HEK293 (cell line): ENCODE data around the gene HDC.

Experiments used
- CTCF ChIA-PET: fragments of 350-600 bp; formaldehyde crosslinking; extraction: SDS; loops from one replicate; lab custom pipeline; 2021; ENCODE audit warnings: antibody characterized with exemption; lab: Yijun Ruan, JAX
- POLR2A ChIA-PET: fragments of 300-600 bp; formaldehyde crosslinking; extraction: SDS; loops from one replicate; lab custom pipeline; 2020; ENCODE audit warnings: antibody characterized with exemption, inconsistent platforms; lab: Yijun Ruan, JAX
- H3K27ac ChIP-seq: fragments of 200-500 bp; sonication (Bioruptor generic); 2 replicates; pipeline ENCODE4 v1.5.1; 2014; ENCODE audit warnings: low read depth, low read length, control low read depth, inconsistent platforms; ENCODE audit errors: extremely low read depth
- H3K36me3 ChIP-seq, 2 experiments: fragments of 200-500 bp in 1 of 2; sonication (Bioruptor generic) in 1 of 2; 1 replicate in 1 of 2; 2 replicates in 1 of 2; pipeline ENCODE4 v1.5.1; 2014 to 2017; ENCODE audit warnings: inconsistent platforms in 2 of 2, low read length in 2 of 2; ENCODE audit not compliant: control insufficient read depth in 2 of 2, insufficient read depth in 1 of 2
- H3K4me1 ChIP-seq: fragments of 200-500 bp; sonication (Bioruptor generic); 2 replicates; pipeline ENCODE4 v1.5.1; 2014; ENCODE audit warnings: mild to moderate bottlenecking, low read length, inconsistent platforms; ENCODE audit not compliant: control insufficient read depth, insufficient read depth
- H3K4me3 ChIP-seq: 2 replicates; pipeline ENCODE4 v1.5.1; 2011; ENCODE audit warnings: low read depth, mild to moderate bottlenecking, control low read depth, low read length, moderate library complexity
- H3K9me3 ChIP-seq: fragments of 200-500 bp; sonication (Bioruptor generic); 2 replicates; pipeline ENCODE4 v1.5.1; 2014; ENCODE audit warnings: low read depth, low read length, inconsistent platforms; ENCODE audit not compliant: control insufficient read depth, insufficient read depth
- EGR2 ChIP-seq: fragments of 450-650 bp; formaldehyde crosslinking; IDR thresholded peaks from 2 replicates; pipeline ENCODE4 v1.5.1; 2016; ENCODE audit warnings: low read depth, missing biosample characterization, missing genetic modification characterization
- SP7 ChIP-seq: fragments of 450-650 bp; formaldehyde crosslinking; IDR thresholded peaks from 2 replicates; pipeline ENCODE4 v1.5.1; 2016; ENCODE audit warnings: missing biosample characterization, missing genetic modification characterization
- ZFHX2 ChIP-seq: fragments of 450-650 bp; formaldehyde crosslinking; conservative IDR thresholded peaks from 2 replicates; pipeline ENCODE4 v1.5.1; 2016; ENCODE audit warnings: missing biosample characterization, missing genetic modification characterization
- ZNF132 ChIP-seq: fragments of 450-650 bp; formaldehyde crosslinking; IDR thresholded peaks from 2 replicates; pipeline ENCODE4 v1.5.1; 2017; ENCODE audit warnings: missing biosample characterization, missing genetic modification characterization, borderline replicate concordance
- ZNF140 ChIP-seq: fragments of 450-650 bp; formaldehyde crosslinking; IDR thresholded peaks from 2 replicates; pipeline ENCODE4 v1.5.1; 2016; ENCODE audit warnings: missing biosample characterization, missing genetic modification characterization
- ZNF16 ChIP-seq: fragments of 450-650 bp; formaldehyde crosslinking; IDR thresholded peaks from 2 replicates; pipeline ENCODE4 v1.5.1; 2016; ENCODE audit warnings: low read depth, missing biosample characterization, missing genetic modification characterization
- ZNF2 ChIP-seq: fragments of 450-650 bp; formaldehyde crosslinking; IDR thresholded peaks from 2 replicates; pipeline ENCODE4 v1.5.1; 2016; ENCODE audit warnings: missing biosample characterization, missing genetic modification characterization
- ZNF202 ChIP-seq: fragments of 450-650 bp; formaldehyde crosslinking; IDR thresholded peaks from 2 replicates; pipeline ENCODE4 v1.5.1; 2016; ENCODE audit warnings: missing biosample characterization, missing genetic modification characterization, borderline replicate concordance
- ZNF223 ChIP-seq: fragments of 450-650 bp; formaldehyde crosslinking; IDR thresholded peaks from 2 replicates; pipeline ENCODE4 v1.5.1; 2016; ENCODE audit warnings: missing biosample characterization, missing genetic modification characterization
- ZNF23 ChIP-seq: fragments of 450-650 bp; formaldehyde crosslinking; IDR thresholded peaks from 2 replicates; pipeline ENCODE4 v1.5.1; 2016; ENCODE audit warnings: missing biosample characterization, missing genetic modification characterization, borderline replicate concordance
- ZNF248 ChIP-seq: fragments of 450-650 bp; formaldehyde crosslinking; IDR thresholded peaks from 2 replicates; pipeline ENCODE4 v1.5.1; 2017; ENCODE audit warnings: missing biosample characterization, missing genetic modification characterization
- ZNF426 ChIP-seq: fragments of 450-650 bp; formaldehyde crosslinking; IDR thresholded peaks from 2 replicates; pipeline ENCODE4 v1.5.1; 2017; ENCODE audit warnings: missing biosample characterization, missing genetic modification characterization, mild to moderate bottlenecking, inconsistent platforms, moderate library complexity
- ZNF654 ChIP-seq: fragments of 450-650 bp; formaldehyde crosslinking; IDR thresholded peaks from 2 replicates; pipeline ENCODE4 v1.5.1; 2016; ENCODE audit warnings: low read depth, missing biosample characterization, missing genetic modification characterization
- ZNF660 ChIP-seq: fragments of 450-650 bp; IDR thresholded peaks from 2 replicates; pipeline ENCODE4 v1.5.1; 2018; ENCODE audit warnings: missing biosample characterization, mild to moderate bottlenecking, missing genetic modification characterization
- ZNF670 ChIP-seq: fragments of 450-650 bp; formaldehyde crosslinking; IDR thresholded peaks from 2 replicates; pipeline ENCODE4 v1.5.1; 2016; ENCODE audit warnings: missing biosample characterization, missing genetic modification characterization, low read depth
- ZNF776 ChIP-seq: fragments of 450-650 bp; formaldehyde crosslinking; IDR thresholded peaks from 2 replicates; pipeline ENCODE4 v1.5.0; 2017; ENCODE audit warnings: missing biosample characterization, missing genetic modification characterization, borderline replicate concordance
- TF ChIP-seq, protein P1 (sequence below): fragments of 450-650 bp; formaldehyde crosslinking; IDR thresholded peaks from 2 replicates; pipeline ENCODE4 v1.5.1; 2016; ENCODE audit warnings: missing biosample characterization, missing genetic modification characterization
- TF ChIP-seq, protein P2 (sequence below): fragments of 450-650 bp; formaldehyde crosslinking; IDR thresholded peaks from 2 replicates; pipeline ENCODE4 v1.5.1; 2016; ENCODE audit warnings: missing biosample characterization, missing genetic modification characterization
- TF ChIP-seq, protein P3 (sequence below): fragments of 450-650 bp; formaldehyde crosslinking; IDR thresholded peaks from 2 replicates; pipeline ENCODE4 v1.5.1; 2016; ENCODE audit warnings: missing biosample characterization, missing genetic modification characterization
- TF ChIP-seq, protein P4 (sequence below): fragments of 450-650 bp; formaldehyde crosslinking; IDR thresholded peaks from 2 replicates; pipeline ENCODE4 v1.5.1; 2016; ENCODE audit warnings: missing biosample characterization, missing genetic modification characterization
- TF ChIP-seq, protein P5 (sequence below): fragments of 450-650 bp; formaldehyde crosslinking; IDR thresholded peaks from 2 replicates; pipeline ENCODE4 v1.5.1; 2016; ENCODE audit warnings: missing biosample characterization, missing genetic modification characterization

HDC gene

DNA sequence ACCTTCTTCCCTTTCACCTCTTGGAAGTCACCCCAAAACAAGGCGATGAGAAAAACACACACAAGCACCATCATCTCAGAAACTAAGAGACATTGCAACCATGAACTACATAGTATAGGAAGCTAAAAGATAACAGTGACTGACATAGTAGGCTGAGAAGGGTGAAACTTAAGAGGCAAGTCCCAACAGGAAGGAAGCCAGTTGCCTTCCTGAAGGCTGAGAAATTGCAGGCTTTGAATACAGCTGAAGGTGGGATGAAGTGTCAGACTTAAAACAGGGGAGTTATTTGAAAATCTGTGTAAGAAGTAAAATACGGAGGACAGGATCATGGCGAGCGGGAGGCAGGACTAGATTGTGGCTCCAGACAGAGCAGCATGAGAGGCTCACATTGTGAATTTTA is 55.7 kb downstream of the HDC start:
- ChIA-PET POLR2A (no interaction called here), CTCF (no interaction called here)
- no peak overlapping the region for H3K4me3 ChIP-seq
- no peaks in the 10 kb centered on the region for H3K4me1 ChIP-seq
- H3K36me3 ChIP-seq: peaks cover 3 to 9% of the 10 kb centered on the region in 2 experiments; a peak in 2 of 3 replicates
- H3K9me3 ChIP-seq: no peaks in the 10 kb centered on the region
- TF ChIP-seq ZFHX2 (tag by site-specific recombination): no peak
- TF ChIP-seq SP7 (tag by site-specific recombination): no peak
- no peak for TF ChIP-seq ZNF23 (tag by site-specific recombination)
- no peak for TF ChIP-seq ZNF660
- TF ChIP-seq ZNF426 (tag by site-specific recombination): no peak
- TF ChIP-seq ZNF223 (tag by site-specific recombination): no peak
- TF ChIP-seq, protein P1, sequence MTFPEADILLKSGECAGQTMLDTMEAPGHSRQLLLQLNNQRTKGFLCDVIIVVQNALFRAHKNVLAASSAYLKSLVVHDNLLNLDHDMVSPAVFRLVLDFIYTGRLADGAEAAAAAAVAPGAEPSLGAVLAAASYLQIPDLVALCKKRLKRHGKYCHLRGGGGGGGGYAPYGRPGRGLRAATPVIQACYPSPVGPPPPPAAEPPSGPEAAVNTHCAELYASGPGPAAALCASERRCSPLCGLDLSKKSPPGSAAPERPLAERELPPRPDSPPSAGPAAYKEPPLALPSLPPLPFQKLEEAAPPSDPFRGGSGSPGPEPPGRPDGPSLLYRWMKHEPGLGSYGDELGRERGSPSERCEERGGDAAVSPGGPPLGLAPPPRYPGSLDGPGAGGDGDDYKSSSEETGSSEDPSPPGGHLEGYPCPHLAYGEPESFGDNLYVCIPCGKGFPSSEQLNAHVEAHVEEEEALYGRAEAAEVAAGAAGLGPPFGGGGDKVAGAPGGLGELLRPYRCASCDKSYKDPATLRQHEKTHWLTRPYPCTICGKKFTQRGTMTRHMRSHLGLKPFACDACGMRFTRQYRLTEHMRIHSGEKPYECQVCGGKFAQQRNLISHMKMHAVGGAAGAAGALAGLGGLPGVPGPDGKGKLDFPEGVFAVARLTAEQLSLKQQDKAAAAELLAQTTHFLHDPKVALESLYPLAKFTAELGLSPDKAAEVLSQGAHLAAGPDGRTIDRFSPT: no peak
- TF ChIP-seq, protein P2, sequence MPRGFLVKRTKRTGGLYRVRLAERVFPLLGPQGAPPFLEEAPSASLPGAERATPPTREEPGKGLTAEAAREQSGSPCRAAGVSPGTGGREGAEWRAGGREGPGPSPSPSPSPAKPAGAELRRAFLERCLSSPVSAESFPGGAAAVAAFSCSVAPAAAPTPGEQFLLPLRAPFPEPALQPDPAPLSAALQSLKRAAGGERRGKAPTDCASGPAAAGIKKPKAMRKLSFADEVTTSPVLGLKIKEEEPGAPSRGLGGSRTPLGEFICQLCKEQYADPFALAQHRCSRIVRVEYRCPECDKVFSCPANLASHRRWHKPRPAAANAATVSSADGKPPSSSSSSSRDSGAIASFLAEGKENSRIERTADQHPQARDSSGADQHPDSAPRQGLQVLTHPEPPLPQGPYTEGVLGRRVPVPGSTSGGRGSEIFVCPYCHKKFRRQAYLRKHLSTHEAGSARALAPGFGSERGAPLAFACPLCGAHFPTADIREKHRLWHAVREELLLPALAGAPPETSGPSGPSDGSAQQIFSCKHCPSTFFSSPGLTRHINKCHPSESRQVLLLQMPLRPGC (tag by site-specific recombination): no peak
- H3K27ac ChIP-seq: no peak overlapping the region

DNA sequence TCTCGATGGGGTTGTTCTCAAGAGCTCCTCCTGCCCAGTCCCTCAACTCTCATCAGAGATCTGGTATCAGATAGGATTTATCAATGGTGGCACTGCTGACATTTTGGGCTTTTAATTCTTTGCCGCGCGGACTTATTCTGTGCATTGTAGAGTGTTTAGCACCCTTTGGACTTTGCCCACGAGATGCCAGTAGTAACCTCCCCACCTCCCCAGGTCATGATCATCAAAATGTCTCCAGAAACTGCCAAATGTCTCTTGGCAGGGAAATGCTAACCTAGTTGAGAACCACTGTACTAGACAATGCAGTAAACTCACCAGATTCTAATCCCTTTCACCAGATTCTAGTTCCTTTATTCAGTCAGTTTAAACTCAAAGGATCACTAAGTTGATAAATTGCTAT is 59.5 kb downstream of the HDC start:
- Histone ChIP-seq H3K36me3 (peaks cover 3 to 12% of the 10 kb centered on the region in 2 experiments; a peak in 2 of 3 replicates), H3K4me1 (no peaks in the 10 kb centered on the region), H3K9me3 (no peaks in the 10 kb centered on the region), H3K27ac (no peak overlapping the region), H3K4me3 (no peak overlapping the region)
- no peak for TF ChIP-seq EGR2 (tag by site-specific recombination)
- TF ChIP-seq ZNF670 (tag by site-specific recombination): no peak
- TF ChIP-seq ZNF248: no peak
- TF ChIP-seq ZNF2: no peak
- POLR2A ChIA-PET: no interaction called here
- CTCF ChIA-PET: no interaction called here

DNA sequence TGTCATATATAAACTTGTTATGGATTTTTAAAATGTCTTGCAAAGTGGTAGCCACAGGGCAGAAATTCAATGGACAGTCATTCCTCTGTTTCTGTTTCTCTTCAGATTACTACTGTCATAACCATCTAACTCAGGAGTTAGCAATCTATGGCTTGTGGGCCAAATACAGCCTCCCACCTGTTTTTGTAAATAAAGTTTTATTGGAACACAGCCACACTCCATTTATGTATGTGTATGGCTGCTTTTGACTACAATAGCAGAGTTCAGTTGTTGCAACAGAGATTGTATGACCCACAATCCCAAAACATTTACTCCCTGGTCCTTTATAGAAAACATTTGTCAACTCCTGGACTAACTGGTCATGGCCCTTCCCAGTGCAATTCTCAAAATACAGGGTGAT is 63.5 kb downstream of the HDC start:
- Histone ChIP-seq H3K36me3 (peaks cover 0 to 12% of the 10 kb centered on the region in 2 experiments; a peak in 2 of 3 replicates), H3K9me3 (no peaks in the 10 kb centered on the region), H3K4me3 (no peak overlapping the region), H3K4me1 (no peaks in the 10 kb centered on the region), H3K27ac (no peak overlapping the region)
- CTCF ChIA-PET: no interaction called here
- POLR2A ChIA-PET: no interaction called here
- TF ChIP-seq ZNF776 (tag by site-specific recombination) (no peak), ZNF140 (tag by site-specific recombination) (no peak), ZNF16 (tag by site-specific recombination) (no peak), ZNF654 (tag by site-specific recombination) (no peak), ZNF202 (tag by site-specific recombination) (no peak), ZNF132 (tag by site-specific recombination) (no peak)
- TF ChIP-seq, protein P3, sequence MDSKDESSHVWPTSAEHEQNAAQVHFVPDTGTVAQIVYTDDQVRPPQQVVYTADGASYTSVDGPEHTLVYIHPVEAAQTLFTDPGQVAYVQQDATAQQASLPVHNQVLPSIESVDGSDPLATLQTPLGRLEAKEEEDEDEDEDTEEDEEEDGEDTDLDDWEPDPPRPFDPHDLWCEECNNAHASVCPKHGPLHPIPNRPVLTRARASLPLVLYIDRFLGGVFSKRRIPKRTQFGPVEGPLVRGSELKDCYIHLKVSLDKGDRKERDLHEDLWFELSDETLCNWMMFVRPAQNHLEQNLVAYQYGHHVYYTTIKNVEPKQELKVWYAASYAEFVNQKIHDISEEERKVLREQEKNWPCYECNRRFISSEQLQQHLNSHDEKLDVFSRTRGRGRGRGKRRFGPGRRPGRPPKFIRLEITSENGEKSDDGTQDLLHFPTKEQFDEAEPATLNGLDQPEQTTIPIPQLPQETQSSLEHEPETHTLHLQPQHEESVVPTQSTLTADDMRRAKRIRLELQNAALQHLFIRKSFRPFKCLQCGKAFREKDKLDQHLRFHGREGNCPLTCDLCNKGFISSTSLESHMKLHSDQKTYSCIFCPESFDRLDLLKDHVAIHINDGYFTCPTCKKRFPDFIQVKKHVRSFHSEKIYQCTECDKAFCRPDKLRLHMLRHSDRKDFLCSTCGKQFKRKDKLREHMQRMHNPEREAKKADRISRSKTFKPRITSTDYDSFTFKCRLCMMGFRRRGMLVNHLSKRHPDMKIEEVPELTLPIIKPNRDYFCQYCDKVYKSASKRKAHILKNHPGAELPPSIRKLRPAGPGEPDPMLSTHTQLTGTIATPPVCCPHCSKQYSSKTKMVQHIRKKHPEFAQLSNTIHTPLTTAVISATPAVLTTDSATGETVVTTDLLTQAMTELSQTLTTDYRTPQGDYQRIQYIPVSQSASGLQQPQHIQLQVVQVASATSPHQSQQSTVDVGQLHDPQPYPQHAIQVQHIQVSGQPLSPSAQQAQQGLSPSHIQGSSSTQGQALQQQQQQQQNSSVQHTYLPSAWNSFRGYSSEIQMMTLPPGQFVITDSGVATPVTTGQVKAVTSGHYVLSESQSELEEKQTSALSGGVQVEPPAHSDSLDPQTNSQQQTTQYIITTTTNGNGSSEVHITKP: no peak
- TF ChIP-seq, protein P4, sequence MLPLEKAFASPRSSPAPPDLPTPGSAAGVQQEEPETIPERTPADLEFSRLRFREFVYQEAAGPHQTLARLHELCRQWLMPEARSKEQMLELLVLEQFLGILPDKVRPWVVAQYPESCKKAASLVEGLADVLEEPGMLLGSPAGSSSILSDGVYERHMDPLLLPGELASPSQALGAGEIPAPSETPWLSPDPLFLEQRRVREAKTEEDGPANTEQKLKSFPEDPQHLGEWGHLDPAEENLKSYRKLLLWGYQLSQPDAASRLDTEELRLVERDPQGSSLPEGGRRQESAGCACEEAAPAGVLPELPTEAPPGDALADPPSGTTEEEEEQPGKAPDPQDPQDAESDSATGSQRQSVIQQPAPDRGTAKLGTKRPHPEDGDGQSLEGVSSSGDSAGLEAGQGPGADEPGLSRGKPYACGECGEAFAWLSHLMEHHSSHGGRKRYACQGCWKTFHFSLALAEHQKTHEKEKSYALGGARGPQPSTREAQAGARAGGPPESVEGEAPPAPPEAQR (tag by site-specific recombination): no peak
- TF ChIP-seq, protein P5, sequence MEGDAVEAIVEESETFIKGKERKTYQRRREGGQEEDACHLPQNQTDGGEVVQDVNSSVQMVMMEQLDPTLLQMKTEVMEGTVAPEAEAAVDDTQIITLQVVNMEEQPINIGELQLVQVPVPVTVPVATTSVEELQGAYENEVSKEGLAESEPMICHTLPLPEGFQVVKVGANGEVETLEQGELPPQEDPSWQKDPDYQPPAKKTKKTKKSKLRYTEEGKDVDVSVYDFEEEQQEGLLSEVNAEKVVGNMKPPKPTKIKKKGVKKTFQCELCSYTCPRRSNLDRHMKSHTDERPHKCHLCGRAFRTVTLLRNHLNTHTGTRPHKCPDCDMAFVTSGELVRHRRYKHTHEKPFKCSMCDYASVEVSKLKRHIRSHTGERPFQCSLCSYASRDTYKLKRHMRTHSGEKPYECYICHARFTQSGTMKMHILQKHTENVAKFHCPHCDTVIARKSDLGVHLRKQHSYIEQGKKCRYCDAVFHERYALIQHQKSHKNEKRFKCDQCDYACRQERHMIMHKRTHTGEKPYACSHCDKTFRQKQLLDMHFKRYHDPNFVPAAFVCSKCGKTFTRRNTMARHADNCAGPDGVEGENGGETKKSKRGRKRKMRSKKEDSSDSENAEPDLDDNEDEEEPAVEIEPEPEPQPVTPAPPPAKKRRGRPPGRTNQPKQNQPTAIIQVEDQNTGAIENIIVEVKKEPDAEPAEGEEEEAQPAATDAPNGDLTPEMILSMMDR (tag by site-specific recombination): no peak
